Activated T-cell treated with anti-CD3 and anti-CD28 coated beads for 48 hours (primary cell): ENCODE data around the gene ATG101.
A peak's percentile ranks its signal among the peaks of the same experiment; 100 is the strongest.

Experiments used
- DNase-seq: peaks from one replicate; pipeline ENCODE4 v3.0.0-alpha.2; 2020; ENCODE audit warnings: low read depth

The ATG101 gene

DNA sequence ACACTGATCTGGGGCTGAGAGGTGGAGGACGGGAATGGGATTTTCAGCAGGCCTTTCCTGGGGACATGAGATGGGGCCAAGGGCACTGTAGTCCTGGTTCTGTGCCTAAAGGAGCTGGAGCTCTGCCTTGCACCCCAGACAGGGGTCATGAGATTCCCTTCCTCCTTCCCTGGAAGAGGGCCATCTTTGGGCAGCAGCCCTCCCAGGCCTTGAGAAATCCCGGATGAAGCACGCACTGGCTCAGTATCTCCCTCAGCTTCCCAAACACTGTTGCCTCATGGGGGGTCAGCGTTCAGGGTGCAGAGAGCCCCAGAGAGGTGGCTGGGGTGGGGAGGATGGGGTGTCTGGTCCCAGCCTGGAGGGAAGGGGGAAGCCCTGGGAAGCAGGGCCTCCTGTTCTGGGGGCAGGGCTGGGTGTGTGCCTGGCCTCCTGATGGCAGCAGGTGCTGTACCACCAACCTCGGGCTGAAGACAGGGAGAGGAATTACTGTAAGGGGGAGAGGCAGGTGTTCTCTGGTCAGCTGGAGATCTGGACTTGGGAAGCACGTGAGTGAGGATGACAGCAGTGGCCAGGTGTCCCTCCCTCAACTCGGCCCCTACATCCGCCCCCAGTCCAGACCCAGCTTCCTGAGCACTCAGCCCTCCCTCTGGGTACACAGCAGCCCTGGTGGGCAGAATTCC, 26.9 kb upstream of the ATG101 start:
- no peak for DNase-seq

GRCh38 chr12:52043386-52044212, 26.2 kb upstream of the ATG101 start:
- no peak for DNase-seq

DNA sequence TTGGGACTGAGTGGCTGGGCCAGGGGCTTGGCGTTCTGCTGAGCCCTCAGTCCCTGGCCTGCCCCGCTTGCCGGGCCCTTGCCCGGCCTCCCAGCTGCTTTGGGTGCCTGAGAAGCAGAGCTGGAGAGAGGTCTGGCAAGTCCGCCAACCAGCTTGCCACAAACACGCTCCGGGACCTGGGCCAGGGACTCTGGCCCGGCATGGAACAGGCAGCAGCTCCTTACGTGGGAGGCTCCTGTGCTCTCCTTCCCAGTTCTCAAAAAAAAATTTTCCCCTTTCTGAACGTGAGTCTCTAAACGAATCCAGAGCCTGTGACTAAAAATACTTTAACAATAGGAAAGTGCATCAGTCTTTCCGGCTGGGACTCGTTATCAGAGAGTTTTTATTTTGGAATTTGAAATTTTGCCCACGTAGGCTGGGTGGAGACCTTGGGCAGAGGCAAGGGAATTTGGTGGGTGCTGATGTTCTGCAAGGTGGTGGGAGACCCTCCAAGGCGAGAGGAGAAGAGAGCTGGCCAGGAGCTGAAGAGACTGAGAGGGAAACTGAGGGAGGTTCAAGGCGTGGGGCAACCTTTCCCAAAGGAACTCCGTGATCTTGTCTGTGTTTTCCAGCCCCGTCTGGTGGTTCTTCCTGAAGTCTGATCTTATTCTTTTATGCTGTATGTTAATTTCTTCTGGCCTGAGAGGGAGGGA, 25.3 kb upstream of the ATG101 start:
- DNase-seq = no peak

GRCh38 chr12:52045794-52046199, 24.0 kb upstream of the ATG101 start:
- DNase-seq = no peak

- no peak for DNase-seq
Observed at GRCh38 chr12:52046859-52047258, 22.9 kb upstream of the ATG101 start.

DNA sequence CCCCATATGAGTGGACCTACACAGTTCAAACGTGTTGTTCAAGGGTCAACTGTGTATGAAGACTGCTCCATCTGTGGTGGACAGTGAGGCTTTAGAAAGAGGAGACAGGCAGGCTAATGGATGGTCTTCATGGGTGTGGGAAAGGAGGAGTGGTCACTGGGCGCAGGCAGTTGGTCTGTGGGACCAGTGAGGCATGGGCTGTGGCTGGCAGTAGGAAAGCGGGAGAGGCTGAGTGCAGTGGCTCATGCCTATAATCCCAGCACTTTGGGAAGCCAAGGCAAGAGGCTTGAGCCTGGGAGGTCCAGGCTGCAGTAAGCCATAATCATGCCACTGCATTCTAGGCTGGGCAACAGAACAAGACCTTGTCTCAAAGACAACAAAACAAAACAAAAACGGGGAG, 20.5 kb upstream of the ATG101 start:
- DNase-seq = no peak

GRCh38 chr12:52049688-52050087, 20.1 kb upstream of the ATG101 start:
- no peak for DNase-seq

- DNase-seq = no peak
Observed at GRCh38 chr12:52050116-52050757, 19.5 kb upstream of the ATG101 start.

DNA sequence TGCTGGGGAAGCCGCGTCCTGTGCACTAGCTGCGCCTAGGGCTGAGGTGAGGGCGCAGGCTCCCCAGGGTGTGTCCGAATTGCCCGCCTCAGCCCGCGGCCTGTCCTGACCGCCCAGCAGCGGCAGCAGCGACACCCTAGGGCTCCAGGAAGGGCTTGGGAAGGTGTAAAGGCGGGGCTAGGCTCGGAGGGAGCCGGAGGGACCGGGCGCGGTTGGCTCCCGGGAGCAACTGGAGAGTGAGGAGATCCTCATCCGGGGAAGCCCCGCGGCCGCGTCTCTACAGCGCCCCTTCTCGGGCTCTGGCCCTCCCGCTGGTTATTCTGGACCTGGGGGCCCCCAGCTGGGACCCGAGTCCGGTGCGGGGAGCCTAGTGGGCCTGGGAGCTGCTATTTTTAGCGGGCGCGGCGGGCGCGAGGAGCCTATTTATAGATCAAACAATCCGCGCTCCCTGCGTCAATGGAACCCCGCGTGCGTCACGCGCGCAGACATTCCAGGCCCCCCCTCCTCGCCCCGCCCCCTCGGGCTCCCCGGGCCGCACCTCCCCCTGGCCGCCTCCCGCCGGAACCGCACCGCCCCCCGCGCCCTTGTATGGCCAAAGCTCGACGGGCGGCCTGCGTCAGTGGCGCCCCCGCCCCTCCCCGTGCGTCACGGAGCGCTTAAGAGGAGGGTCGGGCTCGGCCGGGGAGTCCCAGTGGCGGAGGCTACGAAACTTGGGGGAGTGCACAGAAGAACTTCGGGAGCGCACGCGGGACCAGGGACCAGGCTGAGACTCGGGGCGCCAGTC, 18.8 kb upstream of the ATG101 start, which contains the start of gene NR4A1:
Gene NR4A1, plus strand, starts transcription at position 685 of the 784 bp plus-strand sequence. CDS start 2,887 bp downstream, outside the sequence.
- DNase-seq = peak; percentile 99

GRCh38 chr12:52052468-52053186, 17.2 kb upstream of the ATG101 start:
- DNase-seq = no peak

DNA sequence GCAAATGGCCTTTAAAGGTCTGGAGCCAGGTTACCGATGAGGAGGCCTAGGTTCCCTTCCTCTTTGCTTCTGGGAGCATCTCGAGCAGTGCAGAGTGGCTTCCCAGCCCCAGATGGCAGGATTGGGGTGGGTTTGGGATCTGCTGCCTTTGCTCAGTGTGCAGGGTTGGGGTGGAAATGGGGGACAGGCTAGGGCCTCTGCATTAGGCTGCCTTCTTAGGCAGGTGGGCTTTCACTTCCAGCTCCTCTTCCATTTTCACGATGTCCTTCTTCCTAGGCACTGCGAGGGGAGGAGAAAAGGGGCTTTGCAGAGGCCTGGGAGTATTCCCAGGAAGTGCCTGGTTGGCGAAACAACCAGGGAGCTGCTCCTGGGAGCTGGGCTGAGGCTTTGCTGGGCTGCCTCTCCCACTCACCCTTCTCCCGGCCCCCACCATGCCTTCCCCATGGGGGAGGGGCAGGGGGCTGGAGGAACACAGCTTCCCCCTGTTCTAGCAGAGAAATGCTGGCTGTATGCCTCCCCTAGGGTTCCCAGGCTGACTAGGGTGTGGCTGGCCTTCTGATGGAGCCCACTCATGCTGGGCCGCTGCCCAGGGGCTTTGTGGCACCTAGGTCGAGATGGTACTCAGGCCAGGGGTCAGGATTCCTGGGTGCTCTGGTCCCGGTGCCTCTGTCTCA, 16.1 kb upstream of the ATG101 start:
- DNase-seq = no peak

GRCh38 chr12:52054231-52054832, 15.4 kb upstream of the ATG101 start:
- no peak for DNase-seq

- no peak for DNase-seq
Observed at GRCh38 chr12:52054833-52055730, 14.7 kb upstream of the ATG101 start.

- DNase-seq = no peak
Observed at GRCh38 chr12:52055731-52056711, 13.8 kb upstream of the ATG101 start.

GRCh38 chr12:52056801-52057637, 12.8 kb upstream of the ATG101 start:
- DNase-seq = no peak
